Muscle of leg (tissue), 11 donors: ENCODE measurements around the gene CAMTA1. TPM values are rescaled to one million over a fixed set of nuclear protein-coding genes. Genes with fewer than 3 reads are reported as not detected.
A peak's percentile ranks its signal among the peaks of the same experiment; 100 is the strongest.

Source experiments
- DNase-seq: peaks from one replicate; pipeline ENCODE4 v3.0.0; 2013
- H3K27ac ChIP-seq: one replicate; pipeline ENCODE4 v1.5.1; 2013; ENCODE audit warnings: mild to moderate bottlenecking, low read length, control low read depth
- H3K27me3 ChIP-seq: one replicate; pipeline ENCODE4 v1.6.1; 2013; ENCODE audit warnings: low read length; ENCODE audit not compliant: control insufficient read depth, insufficient read depth
- H3K36me3 ChIP-seq: one replicate; pipeline ENCODE4 v1.6.1; 2013; ENCODE audit warnings: low read length; ENCODE audit not compliant: control insufficient read depth, insufficient read depth
- H3K4me1 ChIP-seq: one replicate; pipeline ENCODE4 v1.6.1; 2013; ENCODE audit warnings: low read length; ENCODE audit not compliant: control insufficient read depth, insufficient read depth
- H3K4me3 ChIP-seq: one replicate; pipeline ENCODE4 v1.5.1; 2013; ENCODE audit warnings: low read length, control low read depth
- H3K9me3 ChIP-seq: replicated peaks from 2 replicates; pipeline ENCODE4 v1.6.1; 2013; ENCODE audit warnings: low read depth, low read length; ENCODE audit not compliant: control insufficient read depth
- WGBS: methylation state at CpG from one replicate; pipeline ENCODE4 v1.1.5; 2013; ENCODE audit warnings: missing lambda C conversion rate; ENCODE audit not compliant: insufficient coverage; 5-methylcytosine and 5-hydroxymethylcytosine counted together
- polyA plus RNA-seq, 8 donors: library from polyadenylated mRNA; unstranded; fragments of 120-200 nt; gene quantifications; one replicate each; pipeline versions ENCODE4 v1.2.1 to v1.2.3, GENCODE V29; 2013; ENCODE audit warnings: inconsistent platforms in 1 of 8, low replicate concordance in 1 of 8; ENCODE audit not compliant: insufficient read length in 8 of 8, insufficient read depth in 1 of 8
- total RNA-seq: library from RNA; stranded (reverse); fragments of 120-200 nt; gene quantifications from one replicate; pipeline ENCODE4 v1.2.4, GENCODE V29; 2013

CAMTA1 gene
- total and polyA plus RNA-seq, 9 donors: 36.4 to 56.4 (median 47.7) TPM

- no peak for DNase-seq
- 86% methylated on average over 7 of the region's 8 CpGs for WGBS
- no peak overlapping the region for H3K4me3 ChIP-seq
- H3K27ac ChIP-seq: no peak overlapping the region
- no peaks in the 10 kb centered on the region for H3K9me3 ChIP-seq
- peaks cover 8% of the 10 kb centered on the region for H3K27me3 ChIP-seq
- H3K4me1 ChIP-seq: peaks cover 3% of the 10 kb centered on the region
- H3K36me3 ChIP-seq: no peaks in the 10 kb centered on the region
Observed at GRCh38 chr1:6775261-6776043, 9.8 kb upstream of the CAMTA1 start.

GRCh38 chr1:6776389-6776788, 8.9 kb upstream of the CAMTA1 start:
- Histone ChIP-seq H3K27ac (no peak overlapping the region), H3K9me3 (no peaks in the 10 kb centered on the region), H3K4me3 (no peak overlapping the region), H3K27me3 (peaks cover 3% of the 10 kb centered on the region), H3K4me1 (no peaks in the 10 kb centered on the region), H3K36me3 (no peaks in the 10 kb centered on the region)
- 71% methylated on average over 1 of the region's 2 CpGs for WGBS
- no peak for DNase-seq

GRCh38 chr1:6776895-6777294, 8.4 kb upstream of the CAMTA1 start:
- 89% methylated on average over 4 of the region's 7 CpGs for WGBS
- H3K4me3 ChIP-seq: no peak overlapping the region
- no peak for DNase-seq
- H3K27ac ChIP-seq: no peak overlapping the region
- no peaks in the 10 kb centered on the region for H3K27me3 ChIP-seq
- H3K36me3 ChIP-seq: no peaks in the 10 kb centered on the region
- no peaks in the 10 kb centered on the region for H3K9me3 ChIP-seq
- H3K4me1 ChIP-seq: no peaks in the 10 kb centered on the region

GRCh38 chr1:6777813-6778212, 7.4 kb upstream of the CAMTA1 start:
- H3K4me3 ChIP-seq: no peak overlapping the region
- H3K9me3 ChIP-seq: no peaks in the 10 kb centered on the region
- no peaks in the 10 kb centered on the region for H3K4me1 ChIP-seq
- H3K27me3 ChIP-seq: no peaks in the 10 kb centered on the region
- H3K36me3 ChIP-seq: no peaks in the 10 kb centered on the region
- DNase-seq: no peak
- H3K27ac ChIP-seq: no peak overlapping the region
- WGBS: 85% methylated on average over 6 of the region's 7 CpGs

- 63% methylated on average over 1 of the region's 7 CpGs for WGBS
- no peak overlapping the region for H3K27ac ChIP-seq
- no peaks in the 10 kb centered on the region for H3K36me3 ChIP-seq
- no peaks in the 10 kb centered on the region for H3K27me3 ChIP-seq
- H3K9me3 ChIP-seq: no peaks in the 10 kb centered on the region
- H3K4me1 ChIP-seq: no peaks in the 10 kb centered on the region
- no peak for DNase-seq
- H3K4me3 ChIP-seq: no peak overlapping the region
Observed at GRCh38 chr1:6779089-6779805, 6.0 kb upstream of the CAMTA1 start.

GRCh38 chr1:6782151-6782550, 3.1 kb upstream of the CAMTA1 start:
- no peak for DNase-seq
- Histone ChIP-seq H3K9me3 (no peaks in the 10 kb centered on the region), H3K4me3 (no peak overlapping the region), H3K27me3 (no peaks in the 10 kb centered on the region), H3K27ac (no peak overlapping the region), H3K36me3 (no peaks in the 10 kb centered on the region), H3K4me1 (peaks cover 10% of the 10 kb centered on the region)
- WGBS: 92% methylated on average over 4 of the region's 6 CpGs

- no peaks in the 10 kb centered on the region for H3K27me3 ChIP-seq
- H3K27ac ChIP-seq: no peak overlapping the region
- 100% methylated on average over 1 of the region's 4 CpGs for WGBS
- no peak for DNase-seq
- H3K9me3 ChIP-seq: no peaks in the 10 kb centered on the region
- no peaks in the 10 kb centered on the region for H3K36me3 ChIP-seq
- H3K4me1 ChIP-seq: peaks cover 11% of the 10 kb centered on the region
- no peak overlapping the region for H3K4me3 ChIP-seq
Observed at GRCh38 chr1:6783221-6783620, 2.0 kb upstream of the CAMTA1 start.

GRCh38 chr1:6783936-6784559, 1.2 kb upstream of the CAMTA1 start:
- Histone ChIP-seq H3K27ac (peak overlapping the region; percentile 96), H3K9me3 (no peaks in the 10 kb centered on the region), H3K27me3 (no peaks in the 10 kb centered on the region), H3K4me1 (peaks cover 11% of the 10 kb centered on the region), H3K36me3 (no peaks in the 10 kb centered on the region), H3K4me3 (peak overlapping the region; percentile 78)
- no peak for DNase-seq
- 0% methylated on average over 38 of the region's 40 CpGs for WGBS

- DNase-seq: peak; percentile 100
- H3K4me3 ChIP-seq: peak overlapping the region; percentile 78
- peak overlapping the region; percentile 96 for H3K27ac ChIP-seq
- H3K4me1 ChIP-seq: peaks cover 11% of the 10 kb centered on the region
- no peaks in the 10 kb centered on the region for H3K36me3 ChIP-seq
- no peaks in the 10 kb centered on the region for H3K9me3 ChIP-seq
- under 1% methylated on average over 76 of the region's 79 CpGs for WGBS
- H3K27me3 ChIP-seq: no peaks in the 10 kb centered on the region
Observed at GRCh38 chr1:6784560-6785317, 515 bp upstream of the CAMTA1 start.
